ENCODE measurements around the gene SMARCC1.

GRCh38 chr3:47722859-47723258, 58.8 kb downstream of the SMARCC1 start:
- TF ChIP-seq, protein P1, sequence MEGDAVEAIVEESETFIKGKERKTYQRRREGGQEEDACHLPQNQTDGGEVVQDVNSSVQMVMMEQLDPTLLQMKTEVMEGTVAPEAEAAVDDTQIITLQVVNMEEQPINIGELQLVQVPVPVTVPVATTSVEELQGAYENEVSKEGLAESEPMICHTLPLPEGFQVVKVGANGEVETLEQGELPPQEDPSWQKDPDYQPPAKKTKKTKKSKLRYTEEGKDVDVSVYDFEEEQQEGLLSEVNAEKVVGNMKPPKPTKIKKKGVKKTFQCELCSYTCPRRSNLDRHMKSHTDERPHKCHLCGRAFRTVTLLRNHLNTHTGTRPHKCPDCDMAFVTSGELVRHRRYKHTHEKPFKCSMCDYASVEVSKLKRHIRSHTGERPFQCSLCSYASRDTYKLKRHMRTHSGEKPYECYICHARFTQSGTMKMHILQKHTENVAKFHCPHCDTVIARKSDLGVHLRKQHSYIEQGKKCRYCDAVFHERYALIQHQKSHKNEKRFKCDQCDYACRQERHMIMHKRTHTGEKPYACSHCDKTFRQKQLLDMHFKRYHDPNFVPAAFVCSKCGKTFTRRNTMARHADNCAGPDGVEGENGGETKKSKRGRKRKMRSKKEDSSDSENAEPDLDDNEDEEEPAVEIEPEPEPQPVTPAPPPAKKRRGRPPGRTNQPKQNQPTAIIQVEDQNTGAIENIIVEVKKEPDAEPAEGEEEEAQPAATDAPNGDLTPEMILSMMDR (IDR thresholded peaks at IDR 0.05) = no peak
- TF ChIP-seq POLR2AphosphoS5 (IDR thresholded peaks at IDR 0.05; ENCODE audit: low read depth, low read length) = no peak

Data from Panc1 (cell line).